OCI-LY7 (cell line): ENCODE results near the gene ZNF358.

ENCODE experiments used
- EZH2phosphoT487 ChIP-seq: fragments of 200-600 bp; sonication (generic); IDR thresholded peaks from 2 replicates; pipeline ENCODE4 v1.6.1; 2018; ENCODE audit warnings: low read depth, borderline replicate concordance, mild to moderate bottlenecking, mixed run types, antibody characterized with exemption, low read length, moderate library complexity, mixed read lengths
- TF ChIP-seq, protein P1 (sequence below): fragments of 200-600 bp; sonication (generic); conservative IDR thresholded peaks from 2 replicates; pipeline ENCODE4 v1.5.1; 2014; ENCODE audit warnings: mild to moderate bottlenecking, antibody characterized with exemption, low read length, moderate library complexity, mixed read lengths

GRCh38 chr19:7512400-7512851 is 3.5 kb upstream of the ZNF358 start:
- TF ChIP-seq, protein P1, sequence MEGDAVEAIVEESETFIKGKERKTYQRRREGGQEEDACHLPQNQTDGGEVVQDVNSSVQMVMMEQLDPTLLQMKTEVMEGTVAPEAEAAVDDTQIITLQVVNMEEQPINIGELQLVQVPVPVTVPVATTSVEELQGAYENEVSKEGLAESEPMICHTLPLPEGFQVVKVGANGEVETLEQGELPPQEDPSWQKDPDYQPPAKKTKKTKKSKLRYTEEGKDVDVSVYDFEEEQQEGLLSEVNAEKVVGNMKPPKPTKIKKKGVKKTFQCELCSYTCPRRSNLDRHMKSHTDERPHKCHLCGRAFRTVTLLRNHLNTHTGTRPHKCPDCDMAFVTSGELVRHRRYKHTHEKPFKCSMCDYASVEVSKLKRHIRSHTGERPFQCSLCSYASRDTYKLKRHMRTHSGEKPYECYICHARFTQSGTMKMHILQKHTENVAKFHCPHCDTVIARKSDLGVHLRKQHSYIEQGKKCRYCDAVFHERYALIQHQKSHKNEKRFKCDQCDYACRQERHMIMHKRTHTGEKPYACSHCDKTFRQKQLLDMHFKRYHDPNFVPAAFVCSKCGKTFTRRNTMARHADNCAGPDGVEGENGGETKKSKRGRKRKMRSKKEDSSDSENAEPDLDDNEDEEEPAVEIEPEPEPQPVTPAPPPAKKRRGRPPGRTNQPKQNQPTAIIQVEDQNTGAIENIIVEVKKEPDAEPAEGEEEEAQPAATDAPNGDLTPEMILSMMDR: no peak
- no peak for TF ChIP-seq EZH2phosphoT487
